ENCODE results near the gene SIRT4. TPM values are rescaled to one million over a fixed set of nuclear protein-coding genes. Genes with fewer than 3 reads are reported as not detected.

SIRT4 gene
- polyA plus RNA-seq, 6 donors from 2014 or later = 1.3 to 4.3 (median 1.4) TPM

GRCh38 chr12:120290609-120291305, 11.4 kb upstream of the SIRT4 start:
- Mint-ChIP-seq H3K27me3 (no peaks in the 10 kb centered on the region), H3K4me1 (peaks cover 3 to 5% (median 4%) of the 10 kb centered on the region in 3 donors), H3K4me3 (peak overlapping the region in 1 of 8 donors; percentile 45), H3K36me3 (no peaks in the 10 kb centered on the region), H3K27ac (peak overlapping the region in 2 of 6 donors; percentile 9 to 72), H3K9me3 (no peaks in the 10 kb centered on the region)
- DNase-seq = peak; percentile 14
- no peak for ATAC-seq (ENCODE audit: low read depth in 2 of 2)

- H3K9me3 Mint-ChIP-seq = no peaks in the 10 kb centered on the region
- H3K4me3 Mint-ChIP-seq = no peak overlapping the region
- H3K4me1 Mint-ChIP-seq = peaks cover 0 to 5% (median 4%) of the 10 kb centered on the region in 3 donors
- DNase-seq (no peak), ATAC-seq (ENCODE audit: low read depth in 2 of 2) (peak; percentile 0 to 1)
- no peaks in the 10 kb centered on the region for H3K27me3 Mint-ChIP-seq
- no peaks in the 10 kb centered on the region for H3K36me3 Mint-ChIP-seq
- H3K27ac Mint-ChIP-seq = no peak overlapping the region
Measured at GRCh38 chr12:120292411-120292660, 9.8 kb upstream of the SIRT4 start.

- Mint-ChIP-seq H3K4me1 (peaks cover 0 to 5% (median 4%) of the 10 kb centered on the region in 3 donors), H3K9me3 (no peaks in the 10 kb centered on the region), H3K4me3 (no peak within 1 kb of the TSS), H3K36me3 (no peaks in the 10 kb centered on the region), H3K27me3 (no peaks in the 10 kb centered on the region), H3K27ac (peak within 1 kb of the TSS in 1 of 6 donors; percentile 36)
- peak; percentile 92 for DNase-seq
- peak; percentile 54 to 60 for ATAC-seq (ENCODE audit: low read depth in 2 of 2)
Measured at GRCh38 chr12:120292661-120293531, 9.2 kb upstream of the SIRT4 start, which contains the start of gene RNU4-1. Gene RNU4-1, minus strand, starts transcription at chr12:120293237.

GRCh38 chr12:120314220-120314619, 12.1 kb downstream of the SIRT4 start:
- Mint-ChIP-seq H3K27ac (no peak overlapping the region), H3K4me3 (peak overlapping the region in 1 of 8 donors; percentile 41), H3K36me3 (no peaks in the 10 kb centered on the region), H3K4me1 (peaks cover 14 to 18% (median 14%) of the 10 kb centered on the region in 3 donors), H3K9me3 (peaks cover 0 to 5% (median 2%) of the 10 kb centered on the region in 7 donors), H3K27me3 (no peaks in the 10 kb centered on the region)
- ATAC-seq (ENCODE audit: low read depth in 2 of 2) (no peak), DNase-seq (no peak)

- ATAC-seq (ENCODE audit: low read depth in 2 of 2) (no peak), DNase-seq (no peak)
- Mint-ChIP-seq H3K4me3 (peak overlapping the region; percentile 72 to 97 (median 96)), H3K4me1 (peaks cover 14 to 15% (median 14%) of the 10 kb centered on the region in 3 donors), H3K9me3 (peaks cover 0 to 5% (median 2%) of the 10 kb centered on the region in 7 donors), H3K27me3 (peaks cover 0 to 13% (median 8%) of the 10 kb centered on the region in 3 donors), H3K36me3 (no peaks in the 10 kb centered on the region), H3K27ac (peak overlapping the region; percentile 95 to 99 (median 98))
Measured at GRCh38 chr12:120316798-120317223, 14.7 kb downstream of the SIRT4 start.

GRCh38 chr12:120317224-120318105, 15.3 kb downstream of the SIRT4 start:
- H3K9me3 Mint-ChIP-seq = peaks cover 0 to 5% (median 2%) of the 10 kb centered on the region in 7 donors
- no peaks in the 10 kb centered on the region for H3K36me3 Mint-ChIP-seq
- H3K4me1 Mint-ChIP-seq = peaks cover 13 to 14% (median 14%) of the 10 kb centered on the region in 3 donors
- H3K27me3 Mint-ChIP-seq = peaks cover 0 to 18% (median 8%) of the 10 kb centered on the region in 3 donors
- ATAC-seq (ENCODE audit: low read depth in 2 of 2) (peak; percentile 99), DNase-seq (peak; percentile 100)
- H3K4me3 Mint-ChIP-seq = peak overlapping the region; percentile 72 to 97 (median 96)
- peak overlapping the region; percentile 95 to 99 (median 98) for H3K27ac Mint-ChIP-seq

GRCh38 chr12:120321382-120322202, 19.5 kb downstream of the SIRT4 start:
- Mint-ChIP-seq H3K9me3 (peaks cover 0 to 5% (median 2%) of the 10 kb centered on the region in 7 donors), H3K36me3 (no peaks in the 10 kb centered on the region), H3K4me3 (no peak overlapping the region), H3K27ac (no peak overlapping the region), H3K27me3 (peaks cover 0 to 26% (median 8%) of the 10 kb centered on the region in 3 donors), H3K4me1 (peaks cover 12 to 24% (median 21%) of the 10 kb centered on the region in 3 donors)
- ATAC-seq (ENCODE audit: low read depth in 2 of 2) (no peak), DNase-seq (no peak)

- Mint-ChIP-seq H3K36me3 (no peaks in the 10 kb centered on the region), H3K9me3 (no peaks in the 10 kb centered on the region), H3K27me3 (peaks cover 0 to 33% (median 8%) of the 10 kb centered on the region in 3 donors), H3K4me1 (peaks cover 0 to 10% (median 7%) of the 10 kb centered on the region in 3 donors), H3K4me3 (peak overlapping the region in 1 of 8 donors; percentile 6), H3K27ac (no peak overlapping the region)
- no peak for ATAC-seq (ENCODE audit: low read depth in 2 of 2)
- DNase-seq = no peak
Measured at GRCh38 chr12:120323772-120324171, 21.7 kb downstream of the SIRT4 start.

GRCh38 chr12:120324841-120325417, 22.8 kb downstream of the SIRT4 start:
- Mint-ChIP-seq H3K4me3 (peak overlapping the region in 6 of 8 donors; percentile 9 to 97 (median 91)), H3K4me1 (peaks cover 0 to 10% (median 7%) of the 10 kb centered on the region in 3 donors), H3K27ac (peak overlapping the region in 2 of 6 donors; percentile 38 to 83), H3K36me3 (no peaks in the 10 kb centered on the region), H3K9me3 (no peaks in the 10 kb centered on the region), H3K27me3 (peaks cover 0 to 38% (median 8%) of the 10 kb centered on the region in 3 donors)
- no peak for ATAC-seq (ENCODE audit: low read depth in 2 of 2)
- DNase-seq = no peak

GRCh38 chr12:120327593-120327992, 25.5 kb downstream of the SIRT4 start, which contains the start of gene PLA2G1B:
Gene PLA2G1B, minus strand, starts transcription at chr12:120327779. Its CDS starts 26 bp downstream, at chr12:120327753.
- Mint-ChIP-seq H3K9me3 (no peaks in the 10 kb centered on the region), H3K4me1 (peaks cover 0 to 10% (median 7%) of the 10 kb centered on the region in 3 donors), H3K27ac (peak within 1 kb of the TSS in 1 of 6 donors; percentile 12), H3K4me3 (peak within 1 kb of the TSS in 2 of 8 donors; percentile 29 to 44), H3K27me3 (peaks cover 0 to 40% (median 0%) of the 10 kb centered on the region in 3 donors), H3K36me3 (no peaks in the 10 kb centered on the region)
- DNase-seq (no peak), ATAC-seq (ENCODE audit: low read depth in 2 of 2) (no peak)

GRCh38 chr12:120328228-120328627, 26.1 kb downstream of the SIRT4 start:
- peaks cover 0 to 10% (median 7%) of the 10 kb centered on the region in 3 donors for H3K4me1 Mint-ChIP-seq
- peaks cover 0 to 40% (median 0%) of the 10 kb centered on the region in 3 donors for H3K27me3 Mint-ChIP-seq
- H3K4me3 Mint-ChIP-seq = peak overlapping the region in 1 of 8 donors; percentile 29
- ATAC-seq (ENCODE audit: low read depth in 2 of 2) = no peak
- no peaks in the 10 kb centered on the region for H3K36me3 Mint-ChIP-seq
- no peak overlapping the region for H3K27ac Mint-ChIP-seq
- no peaks in the 10 kb centered on the region for H3K9me3 Mint-ChIP-seq
- DNase-seq = no peak

- no peaks in the 10 kb centered on the region for H3K36me3 Mint-ChIP-seq
- H3K27ac Mint-ChIP-seq = no peak overlapping the region
- H3K27me3 Mint-ChIP-seq = peaks cover 0 to 37% (median 5%) of the 10 kb centered on the region in 3 donors
- DNase-seq = no peak
- peaks cover 0 to 15% (median 8%) of the 10 kb centered on the region in 7 donors for H3K9me3 Mint-ChIP-seq
- H3K4me3 Mint-ChIP-seq = no peak overlapping the region
- ATAC-seq (ENCODE audit: low read depth in 2 of 2) = no peak
- H3K4me1 Mint-ChIP-seq = peaks cover 0 to 11% (median 0%) of the 10 kb centered on the region in 3 donors
Measured at GRCh38 chr12:120331390-120331789, 29.3 kb downstream of the SIRT4 start.

Measured in naive B cell (primary cell).